Measurements from ENCODE around the gene TBC1D4. TPM values are rescaled to one million over a fixed set of nuclear protein-coding genes. Genes with fewer than 3 reads are reported as not detected.

The TBC1D4 gene
- total RNA-seq, 6 experiments from 2014 or later = 7.7 to 18.6 (median 10.3) TPM

DNA sequence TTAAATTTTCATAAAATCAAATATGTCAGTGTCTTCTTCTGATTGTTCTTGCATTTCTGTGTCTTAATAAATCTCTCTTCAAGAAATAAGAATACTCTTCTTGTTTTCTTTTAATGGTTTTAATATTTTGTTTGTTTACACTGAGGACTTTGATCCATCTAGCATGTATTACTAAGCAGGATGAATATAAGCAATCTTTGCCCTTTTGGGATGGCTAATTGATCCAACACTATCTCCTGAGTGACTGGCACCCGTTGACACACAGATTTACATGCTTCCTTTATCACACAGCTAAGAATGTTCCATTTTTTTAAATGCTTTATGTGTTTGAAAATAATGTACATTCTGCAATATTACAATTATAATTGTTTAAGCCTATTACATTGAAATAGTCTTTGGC is 134.5 kb downstream of the TBC1D4 start:
- Histone ChIP-seq H3K27me3 (no peaks in the 10 kb centered on the region), H3K27ac (no peak overlapping the region), H3K9me3 (no peaks in the 10 kb centered on the region), H3K36me3 (no peaks in the 10 kb centered on the region), H3K4me3 (no peak overlapping the region), H3K4me1 (peaks cover 0 to 17% (median 0%) of the 10 kb centered on the region in 4 donors)
- intact Hi-C loops (cut with DNase I) = no loop called here
- no peak for TF ChIP-seq POLR2A (IDR thresholded peaks at IDR 0.05)
- TF ChIP-seq, protein P1, sequence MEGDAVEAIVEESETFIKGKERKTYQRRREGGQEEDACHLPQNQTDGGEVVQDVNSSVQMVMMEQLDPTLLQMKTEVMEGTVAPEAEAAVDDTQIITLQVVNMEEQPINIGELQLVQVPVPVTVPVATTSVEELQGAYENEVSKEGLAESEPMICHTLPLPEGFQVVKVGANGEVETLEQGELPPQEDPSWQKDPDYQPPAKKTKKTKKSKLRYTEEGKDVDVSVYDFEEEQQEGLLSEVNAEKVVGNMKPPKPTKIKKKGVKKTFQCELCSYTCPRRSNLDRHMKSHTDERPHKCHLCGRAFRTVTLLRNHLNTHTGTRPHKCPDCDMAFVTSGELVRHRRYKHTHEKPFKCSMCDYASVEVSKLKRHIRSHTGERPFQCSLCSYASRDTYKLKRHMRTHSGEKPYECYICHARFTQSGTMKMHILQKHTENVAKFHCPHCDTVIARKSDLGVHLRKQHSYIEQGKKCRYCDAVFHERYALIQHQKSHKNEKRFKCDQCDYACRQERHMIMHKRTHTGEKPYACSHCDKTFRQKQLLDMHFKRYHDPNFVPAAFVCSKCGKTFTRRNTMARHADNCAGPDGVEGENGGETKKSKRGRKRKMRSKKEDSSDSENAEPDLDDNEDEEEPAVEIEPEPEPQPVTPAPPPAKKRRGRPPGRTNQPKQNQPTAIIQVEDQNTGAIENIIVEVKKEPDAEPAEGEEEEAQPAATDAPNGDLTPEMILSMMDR (IDR thresholded peaks at IDR 0.05) = no peak
- ATAC-seq = peak in 2 of 4 donors; percentile 47 to 69
- 40% methylated on average over 1 of the region's 1 CpG for WGBS (ENCODE audit: insufficient coverage, low coverage, low lambda C conversion rate, missing lambda C conversion rate)
- no peak for DNase-seq

GRCh38 chr13:75345193-75345592 is 136.8 kb downstream of the TBC1D4 start:
- no peak for DNase-seq
- H3K4me1 ChIP-seq = peaks cover 0 to 17% (median 0%) of the 10 kb centered on the region in 4 donors
- no peak overlapping the region for H3K4me3 ChIP-seq
- TF ChIP-seq, protein P1 (IDR thresholded peaks at IDR 0.05) = no peak
- no peak for TF ChIP-seq POLR2A (IDR thresholded peaks at IDR 0.05)
- no peak overlapping the region for H3K27ac ChIP-seq
- peak in 1 of 4 donors; percentile 33 for ATAC-seq
- H3K36me3 ChIP-seq = no peaks in the 10 kb centered on the region
- 86% methylated on average over 2 of the region's 2 CpGs for WGBS (ENCODE audit: insufficient coverage, low coverage, low lambda C conversion rate, missing lambda C conversion rate)
- intact Hi-C loops (cut with DNase I) = no loop called here
- H3K9me3 ChIP-seq = no peaks in the 10 kb centered on the region
- no peaks in the 10 kb centered on the region for H3K27me3 ChIP-seq

- Histone ChIP-seq H3K27me3 (no peaks in the 10 kb centered on the region), H3K4me3 (no peak overlapping the region), H3K36me3 (peaks cover 0 to 7% (median 0%) of the 10 kb centered on the region in 4 donors), H3K27ac (no peak overlapping the region), H3K4me1 (peaks cover 0 to 6% (median 0%) of the 10 kb centered on the region in 4 donors), H3K9me3 (no peaks in the 10 kb centered on the region)
- DNase-seq (no peak), ATAC-seq (no peak)
- intact Hi-C loops (cut with DNase I) = no loop called here
- 95% methylated on average over 3 of the region's 5 CpGs for WGBS (ENCODE audit: insufficient coverage, low coverage, low lambda C conversion rate, missing lambda C conversion rate)
- TF ChIP-seq, protein P1 (IDR thresholded peaks at IDR 0.05) = no peak
- TF ChIP-seq POLR2A (IDR thresholded peaks at IDR 0.05) = no peak
Observed at GRCh38 chr13:75341028-75341427, 140.9 kb downstream of the TBC1D4 start.

DNA sequence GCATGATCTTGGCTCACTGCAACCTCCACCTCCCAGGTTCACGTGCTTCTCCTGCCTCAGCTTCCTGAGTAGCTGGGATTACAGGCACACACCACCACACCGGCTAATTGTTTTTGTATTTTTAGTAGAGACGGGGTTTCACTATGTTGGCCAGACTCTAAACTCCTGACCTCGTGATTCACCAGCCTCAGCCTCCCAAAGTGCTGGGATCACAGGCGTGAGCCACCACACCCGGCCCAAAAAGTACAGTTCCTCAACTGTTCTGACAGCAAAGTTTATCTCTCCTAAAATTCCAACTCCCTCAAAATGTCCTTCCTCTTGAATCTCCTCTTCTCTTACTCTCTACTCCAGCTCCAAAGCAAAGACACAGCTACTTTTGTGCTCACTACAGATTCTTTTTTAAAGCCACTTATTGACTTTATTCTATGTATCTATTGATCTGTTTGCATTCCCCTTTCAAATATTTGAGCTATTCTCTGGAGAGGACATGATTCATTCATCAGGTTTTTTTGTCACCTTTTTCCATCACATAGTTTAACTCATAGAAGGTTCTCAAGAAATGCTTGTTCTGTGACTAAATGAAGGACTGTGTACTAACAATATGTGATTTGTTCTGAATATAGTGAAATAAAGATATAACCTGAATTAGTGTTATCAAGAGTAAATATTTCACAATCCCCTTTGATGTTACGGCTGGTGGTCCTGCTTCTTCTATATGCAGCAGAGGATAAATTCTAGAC is 142.2 kb downstream of the TBC1D4 start:
- H3K36me3 ChIP-seq = peaks cover 0 to 8% (median 0%) of the 10 kb centered on the region in 4 donors
- no peak overlapping the region for H3K27ac ChIP-seq
- no peak overlapping the region for H3K4me3 ChIP-seq
- ATAC-seq (peak in 2 of 4 donors; percentile 54 to 67), DNase-seq (no peak)
- H3K4me1 ChIP-seq = peaks cover 0 to under 1% (median 0%) of the 10 kb centered on the region in 4 donors
- H3K9me3 ChIP-seq = no peaks in the 10 kb centered on the region
- intact Hi-C loops (cut with DNase I) = no loop called here
- WGBS (ENCODE audit: insufficient coverage, low coverage, low lambda C conversion rate, missing lambda C conversion rate) = 74% methylated on average over 7 of the region's 7 CpGs
- TF ChIP-seq POLR2A (IDR thresholded peaks at IDR 0.05) = no peak
- TF ChIP-seq, protein P1 (IDR thresholded peaks at IDR 0.05) = no peak
- no peaks in the 10 kb centered on the region for H3K27me3 ChIP-seq

Data from right lobe of liver (tissue), 6 donors.